GM06990 (cell line): ENCODE results near the gene SIPA1L3.

Source experiments
- DNase-seq: peaks from one replicate; pipeline ENCODE4 v3.0.0-alpha.2; 2011; ENCODE audit not compliant: insufficient read length; ENCODE audit errors: extremely low read depth
- H3K27me3 ChIP-seq: replicated peaks from 2 replicates; pipeline ENCODE4 v1.6.0; 2011; ENCODE audit warnings: low read length; ENCODE audit not compliant: control insufficient read depth, insufficient read depth
- H3K36me3 ChIP-seq: 2 replicates; pipeline ENCODE4 v1.5.1; 2011; ENCODE audit warnings: low read length; ENCODE audit not compliant: control insufficient read depth, insufficient read depth
- H3K4me3 ChIP-seq: replicated peaks from 2 replicates; pipeline ENCODE4 v1.5.1; 2011; ENCODE audit warnings: low read depth, mild to moderate bottlenecking, control low read depth, low read length
- TF ChIP-seq, protein P1 (sequence below): IDR thresholded peaks from 2 replicates; pipeline ENCODE4 v1.5.1; 2011; ENCODE audit warnings: low read length, control low read depth, mild to moderate bottlenecking, inconsistent platforms; ENCODE audit not compliant: insufficient read depth, poor library complexity, severe bottlenecking

The SIPA1L3 gene

GRCh38 chr19:37988758-37989635 lies 82.0 kb downstream of the SIPA1L3 start:
- no peaks in the 10 kb centered on the region for H3K27me3 ChIP-seq
- H3K4me3 ChIP-seq, result no peak overlapping the region
- TF ChIP-seq, protein P1, sequence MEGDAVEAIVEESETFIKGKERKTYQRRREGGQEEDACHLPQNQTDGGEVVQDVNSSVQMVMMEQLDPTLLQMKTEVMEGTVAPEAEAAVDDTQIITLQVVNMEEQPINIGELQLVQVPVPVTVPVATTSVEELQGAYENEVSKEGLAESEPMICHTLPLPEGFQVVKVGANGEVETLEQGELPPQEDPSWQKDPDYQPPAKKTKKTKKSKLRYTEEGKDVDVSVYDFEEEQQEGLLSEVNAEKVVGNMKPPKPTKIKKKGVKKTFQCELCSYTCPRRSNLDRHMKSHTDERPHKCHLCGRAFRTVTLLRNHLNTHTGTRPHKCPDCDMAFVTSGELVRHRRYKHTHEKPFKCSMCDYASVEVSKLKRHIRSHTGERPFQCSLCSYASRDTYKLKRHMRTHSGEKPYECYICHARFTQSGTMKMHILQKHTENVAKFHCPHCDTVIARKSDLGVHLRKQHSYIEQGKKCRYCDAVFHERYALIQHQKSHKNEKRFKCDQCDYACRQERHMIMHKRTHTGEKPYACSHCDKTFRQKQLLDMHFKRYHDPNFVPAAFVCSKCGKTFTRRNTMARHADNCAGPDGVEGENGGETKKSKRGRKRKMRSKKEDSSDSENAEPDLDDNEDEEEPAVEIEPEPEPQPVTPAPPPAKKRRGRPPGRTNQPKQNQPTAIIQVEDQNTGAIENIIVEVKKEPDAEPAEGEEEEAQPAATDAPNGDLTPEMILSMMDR, result no peak
- H3K36me3 ChIP-seq, result no peaks in the 10 kb centered on the region; the same call in none of the 2 replicates
- DNase-seq, result no peak

DNA sequence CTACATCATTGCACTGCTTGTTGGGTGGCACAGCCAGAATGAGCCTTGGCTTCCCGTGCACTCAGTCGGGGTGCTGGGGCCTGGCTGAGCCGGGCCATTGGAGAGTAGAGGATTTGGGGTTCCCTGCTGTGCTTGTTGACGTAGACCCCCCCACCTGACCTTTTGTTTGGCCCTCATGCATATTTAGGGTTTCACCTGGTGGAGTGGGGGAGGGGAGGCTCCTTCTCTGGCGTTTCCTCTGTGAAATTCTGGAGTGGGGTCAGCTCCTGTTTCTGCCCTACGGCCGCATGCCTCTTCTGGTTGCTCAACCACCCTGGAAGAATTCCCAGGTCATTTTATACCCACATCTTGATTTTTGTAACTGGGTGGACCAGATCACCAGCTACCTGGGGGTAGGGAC lies 82.8 kb downstream of the SIPA1L3 start:
- no peaks in the 10 kb centered on the region; the same call in none of the 2 replicates for H3K36me3 ChIP-seq
- DNase-seq, result no peak
- TF ChIP-seq, protein P1, result no peak
- H3K27me3 ChIP-seq, result no peaks in the 10 kb centered on the region
- no peak overlapping the region for H3K4me3 ChIP-seq

DNA sequence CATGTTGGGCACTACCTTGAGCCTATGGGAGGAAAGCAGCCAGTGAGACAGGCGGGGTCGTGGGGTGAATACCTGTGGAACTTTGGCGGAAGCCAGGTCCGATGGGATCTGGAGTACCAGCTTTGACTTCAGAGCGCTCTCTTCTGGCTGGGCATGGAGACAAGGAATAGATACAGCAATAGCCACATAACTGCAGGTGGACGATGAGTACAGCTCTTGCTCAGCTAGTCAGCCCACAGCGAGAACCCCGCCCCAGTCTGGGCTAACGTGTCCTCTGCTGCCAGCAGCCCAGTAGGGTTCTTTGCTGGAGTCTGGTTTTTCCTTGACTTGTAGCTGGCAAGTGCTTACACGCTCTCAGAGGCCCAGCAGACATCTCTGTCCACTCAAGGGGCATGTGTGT lies 83.4 kb downstream of the SIPA1L3 start:
- Histone ChIP-seq H3K27me3 (no peaks in the 10 kb centered on the region), H3K36me3 (no peaks in the 10 kb centered on the region; the same call in none of the 2 replicates), H3K4me3 (no peak overlapping the region)
- TF ChIP-seq, protein P1, result no peak
- no peak for DNase-seq

- no peaks in the 10 kb centered on the region for H3K27me3 ChIP-seq
- TF ChIP-seq, protein P1, result no peak
- H3K4me3 ChIP-seq, result no peak overlapping the region
- no peaks in the 10 kb centered on the region; the same call in none of the 2 replicates for H3K36me3 ChIP-seq
- DNase-seq, result no peak
These were observed 84.3 kb downstream of the SIPA1L3 start for GRCh38 chr19:37991176-37991835.

DNA sequence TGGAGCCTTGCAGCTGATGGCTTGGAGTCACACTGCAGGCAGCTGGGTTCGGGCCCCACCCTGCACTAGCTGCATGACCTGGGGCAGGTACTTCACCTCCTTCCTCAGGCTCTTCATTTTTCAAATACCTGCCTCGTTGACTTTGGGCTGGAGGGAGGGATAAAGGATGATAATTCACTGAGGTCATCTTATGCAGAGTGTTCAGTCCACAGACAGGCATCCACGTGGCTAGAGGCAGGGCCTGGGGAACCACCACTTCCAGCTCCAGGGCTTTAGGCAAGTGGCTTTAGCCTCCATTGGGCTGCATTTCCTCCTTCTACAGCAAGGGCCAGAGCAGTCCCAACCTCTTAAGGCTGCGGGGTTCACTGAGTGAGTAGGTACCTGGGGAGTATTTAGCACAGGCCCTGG lies 84.8 kb downstream of the SIPA1L3 start:
- H3K36me3 ChIP-seq, result no peaks in the 10 kb centered on the region; the same call in none of the 2 replicates
- H3K4me3 ChIP-seq, result no peak overlapping the region
- no peak for DNase-seq

More for the DNA sequence above, 84.8 kb downstream of the SIPA1L3 start:
- TF ChIP-seq, protein P1, result no peak
- no peaks in the 10 kb centered on the region for H3K27me3 ChIP-seq
